K562 (cell line): Measurements from ENCODE around the gene ZNF324B. TPM values are rescaled to one million over a fixed set of nuclear protein-coding genes. Genes with fewer than 3 reads are reported as not detected.

Experiments used
- ATAC-seq: fragments of 200-7000 bp; cut with Tn5 transposase; 3 replicates; pipeline ENCODE4 v1.9.1; 2020; ENCODE audit warnings: moderate library complexity
- BruUV-seq: library from RNA; stranded (reverse); fragments of 400-500 nt; replicated peaks from 2 replicates; lab custom pipeline; 2021; lab: Mats Ljungman, UMichigan
- CTCF ChIA-PET: fragments of 300-600 bp; formaldehyde crosslinking; extraction: SDS; loops from one replicate; lab custom pipeline; 2021; ENCODE audit warnings: low intra/inter-chr PET ratio; lab: Yijun Ruan, JAX
- POLR2A ChIA-PET: fragments of 300-600, 350-650 bp; sonication (Branson Sonifier 250); formaldehyde crosslinking; extraction: SDS; loops from one replicate; lab custom pipeline; 2021; ENCODE audit warnings: antibody characterized with exemption, inconsistent platforms; lab: Yijun Ruan, JAX
- DNase-seq, 4 experiments: peaks; one replicate each; pipeline versions ENCODE4 v3.0.0 to v3.0.0-alpha.2; 2011 to 2018; ENCODE audit warnings: low spot score in 3 of 4, mixed read lengths in 3 of 4; ENCODE audit errors: extremely low read depth in 1 of 4
- FAIRE-seq: peaks from 2 replicates; lab custom pipeline; 2011; peaks lifted over from hg19 to GRCh38; lab: Jason Lieb, UNC
- H2AFZ ChIP-seq: 2 replicates; pipeline ENCODE4 v1.6.0; 2011; ENCODE audit warnings: low read depth, low read length, control low read depth, inconsistent platforms
- H3K27ac ChIP-seq: fragments of 200-600 bp; 3 replicates; pipeline ENCODE4 v1.8.0; 2011; ENCODE audit warnings: low read depth, mild to moderate bottlenecking, control low read depth, inconsistent platforms, low read length, moderate library complexity, mixed read lengths; ENCODE audit errors: extremely low read depth
- H3K27me3 ChIP-seq, 2 experiments: fragments of 300-600 bp in 1 of 2; 2 replicates in 1 of 2; 3 replicates in 1 of 2; pipeline versions ENCODE4 v1.6.0 to v1.8.0; 2011; ENCODE audit warnings: inconsistent platforms in 2 of 2, low read length in 2 of 2, mild to moderate bottlenecking in 1 of 2, mixed read lengths in 1 of 2, moderate library complexity in 1 of 2; ENCODE audit not compliant: control insufficient read depth in 2 of 2, insufficient read depth in 2 of 2
- H3K36me3 ChIP-seq: fragments of 300-600 bp; 3 replicates; pipeline ENCODE4 v1.8.0; 2011; ENCODE audit warnings: mild to moderate bottlenecking, low read length, inconsistent platforms; ENCODE audit not compliant: control insufficient read depth, insufficient read depth
- H3K4me1 ChIP-seq, 2 experiments: fragments of 200-600 bp in 1 of 2; replicated peaks in 1 of 2; 2 replicates in 1 of 2; 3 replicates in 1 of 2; pipeline versions ENCODE4 v1.5.1 to v1.8.0; 2011; ENCODE audit warnings: inconsistent platforms in 2 of 2, low read length in 2 of 2, mild to moderate bottlenecking in 1 of 2, mixed read lengths in 1 of 2, moderate library complexity in 1 of 2; ENCODE audit not compliant: control insufficient read depth in 2 of 2, insufficient read depth in 2 of 2
- H3K4me2 ChIP-seq: 2 replicates; pipeline ENCODE4 v1.6.1; 2011; ENCODE audit warnings: low read length, control low read depth, inconsistent platforms, mixed read lengths; ENCODE audit not compliant: insufficient read depth
- H3K4me3 ChIP-seq: fragments of 200-600 bp; sonication (generic), shearing (Covaris generic); 2 replicates; pipeline ENCODE4 v1.5.1; 2016; ENCODE audit warnings: control low read depth, inconsistent platforms
- H3K79me2 ChIP-seq: fragments of 200-600 bp; 3 replicates; pipeline ENCODE4 v1.8.0; 2011; ENCODE audit warnings: low read length, inconsistent platforms; ENCODE audit not compliant: control insufficient read depth, insufficient read depth
- H3K9ac ChIP-seq, 2 experiments: 2 replicates each; pipeline versions ENCODE4 v1.6.0 to v1.6.1; 2011; ENCODE audit warnings: low read depth in 2 of 2, low read length in 2 of 2, control low read depth in 1 of 2, inconsistent platforms in 1 of 2, mild to moderate bottlenecking in 1 of 2, mixed read lengths in 1 of 2; ENCODE audit not compliant: insufficient read depth in 1 of 2
- H3K9me1 ChIP-seq: one replicate; pipeline ENCODE4 v1.6.0; 2011; ENCODE audit warnings: inconsistent platforms, mild to moderate bottlenecking, low read length, moderate library complexity; ENCODE audit not compliant: control insufficient read depth, insufficient read depth
- H3K9me3 ChIP-seq: replicated peaks from 2 replicates; pipeline ENCODE4 v1.5.1; 2011; ENCODE audit warnings: low read depth, low read length, inconsistent platforms; ENCODE audit not compliant: control insufficient read depth, insufficient read depth
- H4K20me1 ChIP-seq: replicated peaks from 2 replicates; pipeline ENCODE4 v1.6.1; 2011; ENCODE audit warnings: low read length, inconsistent platforms, mixed read lengths; ENCODE audit not compliant: control insufficient read depth, insufficient read depth
- GATAD2B ChIP-seq: fragments of 450-650 bp; IDR thresholded peaks from 2 replicates; pipeline ENCODE4 v1.6.1; 2017; ENCODE audit warnings: mild to moderate bottlenecking, borderline replicate concordance
- HMG20A ChIP-seq: fragments of 450-650 bp; formaldehyde crosslinking; conservative IDR thresholded peaks from 2 replicates; pipeline ENCODE4 v1.4.0; 2020; ENCODE audit warnings: mild to moderate bottlenecking, mixed read lengths
- HNRNPL ChIP-seq: fragments of 200-400 bp; formaldehyde crosslinking; IDR thresholded peaks from 2 replicates; pipeline ENCODE4 v1.6.1; 2017; ENCODE audit warnings: low read depth, mild to moderate bottlenecking, low read length
- KDM4B ChIP-seq, 2 experiments: fragments of 450-650 bp in 1 of 2; sonication (generic) in 1 of 2; IDR thresholded peaks; 2 replicates each; pipeline ENCODE4 v1.6.1; 2016 to 2017; ENCODE audit warnings: borderline replicate concordance in 2 of 2, antibody characterized with exemption in 1 of 2, low read depth in 1 of 2, mild to moderate bottlenecking in 1 of 2
- NCOA1 ChIP-seq: fragments of 450-650 bp; IDR thresholded peaks from 2 replicates; pipeline ENCODE4 v1.6.1; 2016; ENCODE audit warnings: low read depth
- NFATC3 ChIP-seq: fragments of 450-650 bp; IDR thresholded peaks from 2 replicates; pipeline ENCODE4 v1.6.1; 2017; ENCODE audit warnings: mild to moderate bottlenecking
- NR1H2 ChIP-seq: sonication (generic); formaldehyde crosslinking; IDR thresholded peaks from 2 replicates; pipeline ENCODE4 v1.4.0; 2020; ENCODE audit warnings: mild to moderate bottlenecking, missing genetic modification reagents
- PTRF ChIP-seq: fragments of 450-650 bp; IDR thresholded peaks from 2 replicates; pipeline ENCODE4 v1.6.1; 2016; ENCODE audit warnings: mild to moderate bottlenecking, missing genetic modification characterization, missing compliant biosample characterization
- THRAP3 ChIP-seq: fragments of 450-650 bp; IDR thresholded peaks from 2 replicates; pipeline ENCODE4 v1.6.1; 2016; ENCODE audit warnings: mild to moderate bottlenecking, inconsistent platforms, borderline replicate concordance
- TRIM24 ChIP-seq, 2 experiments: fragments of 450-650 bp; IDR thresholded peaks; 2 replicates each; pipeline ENCODE4 v1.6.1; 2016
- ZBTB17 ChIP-seq: fragments of 450-650 bp; formaldehyde crosslinking; IDR thresholded peaks from 2 replicates; pipeline ENCODE4 v1.4.0; 2020; ENCODE audit warnings: mild to moderate bottlenecking
- ZNF512 ChIP-seq: IDR thresholded peaks from 2 replicates; pipeline ENCODE4 v1.6.1; 2016; ENCODE audit warnings: missing genetic modification characterization, missing compliant biosample characterization
- ZNF76 ChIP-seq: fragments of 250-450 bp; sonication (Bioruptor Pico); IDR thresholded peaks from 2 replicates; pipeline ENCODE4 v1.4.0; 2020; ENCODE audit warnings: mild to moderate bottlenecking, moderate library complexity, borderline replicate concordance
- WGBS: fragments of 100-300 bp; shearing (Covaris generic); methylation state at CpG from one replicate; pipeline ENCODE4 v1.1.6; 2016; ENCODE audit warnings: low coverage, mixed read lengths; ENCODE audit not compliant: insufficient coverage; ENCODE audit errors: missing lambda C conversion rate; 5-methylcytosine and 5-hydroxymethylcytosine counted together
- in situ Hi-C: fragments of 300-500 bp; cut with MboI; formaldehyde crosslinking; loops from 4 replicates; pipeline ENCODE4 v1.15.0; 2018; ENCODE audit warnings: inconsistent platforms, mixed read lengths
- intact Hi-C: fragments of 100-400 bp; cut with micrococcal nuclease; formaldehyde crosslinking; loops from 2 replicates; pipeline ENCODE4 v1.14.2; 2022
- polyA plus RNA-seq, 8 experiments: library from polyadenylated mRNA; depleted of rRNA in 4 of 8; stranded (reverse) in 5 of 8; unstranded in 3 of 8; fragments of >200 nt; fragmentation: Nextera tagmentation in 2 of 8; fragmentation: Illumina TruSeq in 1 of 8; extraction: Ambion mirVana in 2 of 8; extraction: Trizol in 1 of 8; gene quantifications; 2 replicates each; pipeline versions ENCODE4 v1.2.1 to v1.2.3, GENCODE V29; 2011 to 2014; ENCODE audit warnings: inconsistent platforms in 1 of 8, missing spikeins in 1 of 8
- total RNA-seq, 7 experiments: library from RNA; depleted of rRNA in 6 of 7; stranded (reverse); fragments of >200 nt in 6 of 7; fragmentation: Illumina TruSeq in 2 of 7; extraction: Trizol in 2 of 7; gene quantifications; 2 replicates each; pipeline versions ENCODE4 v1.2.1 to v1.2.3, GENCODE V29; 2011 to 2021; ENCODE audit warnings: low replicate concordance in 1 of 7
- TF ChIP-seq, protein P1 (sequence below): sonication (generic); formaldehyde crosslinking; IDR thresholded peaks from 2 replicates; pipeline ENCODE4 v1.8.1; 2023; ENCODE audit warnings: mild to moderate bottlenecking, missing genetic modification reagents, moderate library complexity
- TF ChIP-seq, protein P2 (sequence below): sonication (generic); formaldehyde crosslinking; IDR thresholded peaks from 2 replicates; pipeline ENCODE4 v1.8.1; 2023; ENCODE audit warnings: mild to moderate bottlenecking, missing genetic modification reagents
- TF ChIP-seq, protein P3 (sequence below), 2 experiments: fragments of 450-650 bp in 1 of 2; IDR thresholded peaks; 2 replicates each; pipeline ENCODE4 v1.6.1; 2011 to 2017; ENCODE audit warnings: low read depth in 2 of 2, antibody characterized with exemption in 1 of 2, borderline replicate concordance in 1 of 2, low read length in 1 of 2, mild to moderate bottlenecking in 1 of 2, mixed read lengths in 1 of 2; ENCODE audit not compliant: control insufficient read depth in 1 of 2

Gene ZNF324B
- total and polyA plus RNA-seq, 9 of the 15 experiments (the other 6 are each of a cell fraction or from before 2014, with no cell fraction given), result 0.20 to 13.5 (median 5.7) TPM

DNA sequence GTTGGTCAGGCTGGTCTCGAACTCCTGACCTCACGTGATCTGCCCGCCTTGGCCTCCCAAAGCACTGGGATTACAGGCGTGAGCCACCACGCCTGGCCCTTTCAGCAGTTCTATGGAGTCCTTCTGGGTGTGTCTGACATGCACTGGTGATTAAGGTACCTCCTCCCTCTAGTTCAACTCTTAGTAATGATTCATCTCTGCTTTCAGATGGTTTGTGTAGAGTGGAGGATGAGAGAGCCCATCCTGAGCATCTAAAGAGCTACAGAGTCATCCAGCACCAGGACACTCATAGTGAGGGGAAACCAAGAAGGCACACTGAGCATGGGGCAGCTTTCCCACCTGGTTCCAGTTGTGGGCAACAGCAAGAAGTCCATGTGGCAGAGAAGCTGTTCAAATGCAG, 34.8 kb upstream of the ZNF324B start:
- WGBS, result 96% methylated on average over 5 of the region's 5 CpGs
- Histone ChIP-seq H3K9ac (no peak overlapping the region), H3K36me3 (peaks cover 64% of the 10 kb centered on the region), H3K27me3 (no peaks in the 10 kb centered on the region), H2AFZ (no peak overlapping the region), H3K4me3 (no peak overlapping the region), H3K4me1 (no peaks in the 10 kb centered on the region), H3K4me2 (no peak overlapping the region), H4K20me1 (no peaks in the 10 kb centered on the region), H3K9me3 (0 out of 2 replicates have a peak, but pooled peaks cover 3% of the 10 kb centered on the region), H3K79me2 (peaks cover 19% of the 10 kb centered on the region), H3K9me1 (no peaks in the 10 kb centered on the region), H3K27ac (no peak overlapping the region)
- intact Hi-C loops, result no loop called here
- ATAC-seq, result no peak
- FAIRE-seq, result no peak
- no peak for DNase-seq
- BruUV-seq, result no TSS peak
- CTCF ChIA-PET, result no interaction called here
- POLR2A ChIA-PET, result interaction anchor here (0.9 to 1.2 kb wide), 2 partner anchors 8 to 47 kb away, joined by 3 to 4 read pairs; partner anchors contain the start of gene ZNF584
- in situ Hi-C loops, result no loop called here
- no peak for TF ChIP-seq ZNF512 (tag)
- no peak for TF ChIP-seq PTRF
- TF ChIP-seq HMG20A (CRISPR knock-in tag), result no peak
- TF ChIP-seq NFATC3, result no peak
- TF ChIP-seq NR1H2 (CRISPR knock-in tag), result no peak
- TF ChIP-seq, protein P1, sequence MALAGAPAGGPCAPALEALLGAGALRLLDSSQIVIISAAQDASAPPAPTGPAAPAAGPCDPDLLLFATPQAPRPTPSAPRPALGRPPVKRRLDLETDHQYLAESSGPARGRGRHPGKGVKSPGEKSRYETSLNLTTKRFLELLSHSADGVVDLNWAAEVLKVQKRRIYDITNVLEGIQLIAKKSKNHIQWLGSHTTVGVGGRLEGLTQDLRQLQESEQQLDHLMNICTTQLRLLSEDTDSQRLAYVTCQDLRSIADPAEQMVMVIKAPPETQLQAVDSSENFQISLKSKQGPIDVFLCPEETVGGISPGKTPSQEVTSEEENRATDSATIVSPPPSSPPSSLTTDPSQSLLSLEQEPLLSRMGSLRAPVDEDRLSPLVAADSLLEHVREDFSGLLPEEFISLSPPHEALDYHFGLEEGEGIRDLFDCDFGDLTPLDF (CRISPR knock-in tag), result no peak
- no peak for TF ChIP-seq THRAP3
- TF ChIP-seq TRIM24 (IDR thresholded peaks at IDR 0.05), result no peak
- TF ChIP-seq KDM4B (IDR thresholded peaks at IDR 0.05; ENCODE audit: borderline replicate concordance in 2 of 2, low read depth in 1 of 2), result no peak
- TF ChIP-seq ZBTB17 (CRISPR knock-in tag), result no peak
- TF ChIP-seq GATAD2B, result no peak
- no peak for TF ChIP-seq ZNF76 (CRISPR knock-in tag)
- TF ChIP-seq NCOA1, result no peak
- TF ChIP-seq, protein P2, sequence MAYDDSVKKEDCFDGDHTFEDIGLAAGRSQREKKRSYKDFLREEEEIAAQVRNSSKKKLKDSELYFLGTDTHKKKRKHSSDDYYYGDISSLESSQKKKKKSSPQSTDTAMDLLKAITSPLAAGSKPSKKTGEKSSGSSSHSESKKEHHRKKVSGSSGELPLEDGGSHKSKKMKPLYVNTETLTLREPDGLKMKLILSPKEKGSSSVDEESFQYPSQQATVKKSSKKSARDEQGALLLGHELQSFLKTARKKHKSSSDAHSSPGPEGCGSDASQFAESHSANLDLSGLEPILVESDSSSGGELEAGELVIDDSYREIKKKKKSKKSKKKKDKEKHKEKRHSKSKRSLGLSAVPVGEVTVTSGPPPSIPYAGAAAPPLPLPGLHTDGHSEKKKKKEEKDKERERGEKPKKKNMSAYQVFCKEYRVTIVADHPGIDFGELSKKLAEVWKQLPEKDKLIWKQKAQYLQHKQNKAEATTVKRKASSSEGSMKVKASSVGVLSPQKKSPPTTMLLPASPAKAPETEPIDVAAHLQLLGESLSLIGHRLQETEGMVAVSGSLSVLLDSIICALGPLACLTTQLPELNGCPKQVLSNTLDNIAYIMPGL (CRISPR knock-in tag), result no peak
- TF ChIP-seq HNRNPL, result no peak
- TF ChIP-seq, protein P3, sequence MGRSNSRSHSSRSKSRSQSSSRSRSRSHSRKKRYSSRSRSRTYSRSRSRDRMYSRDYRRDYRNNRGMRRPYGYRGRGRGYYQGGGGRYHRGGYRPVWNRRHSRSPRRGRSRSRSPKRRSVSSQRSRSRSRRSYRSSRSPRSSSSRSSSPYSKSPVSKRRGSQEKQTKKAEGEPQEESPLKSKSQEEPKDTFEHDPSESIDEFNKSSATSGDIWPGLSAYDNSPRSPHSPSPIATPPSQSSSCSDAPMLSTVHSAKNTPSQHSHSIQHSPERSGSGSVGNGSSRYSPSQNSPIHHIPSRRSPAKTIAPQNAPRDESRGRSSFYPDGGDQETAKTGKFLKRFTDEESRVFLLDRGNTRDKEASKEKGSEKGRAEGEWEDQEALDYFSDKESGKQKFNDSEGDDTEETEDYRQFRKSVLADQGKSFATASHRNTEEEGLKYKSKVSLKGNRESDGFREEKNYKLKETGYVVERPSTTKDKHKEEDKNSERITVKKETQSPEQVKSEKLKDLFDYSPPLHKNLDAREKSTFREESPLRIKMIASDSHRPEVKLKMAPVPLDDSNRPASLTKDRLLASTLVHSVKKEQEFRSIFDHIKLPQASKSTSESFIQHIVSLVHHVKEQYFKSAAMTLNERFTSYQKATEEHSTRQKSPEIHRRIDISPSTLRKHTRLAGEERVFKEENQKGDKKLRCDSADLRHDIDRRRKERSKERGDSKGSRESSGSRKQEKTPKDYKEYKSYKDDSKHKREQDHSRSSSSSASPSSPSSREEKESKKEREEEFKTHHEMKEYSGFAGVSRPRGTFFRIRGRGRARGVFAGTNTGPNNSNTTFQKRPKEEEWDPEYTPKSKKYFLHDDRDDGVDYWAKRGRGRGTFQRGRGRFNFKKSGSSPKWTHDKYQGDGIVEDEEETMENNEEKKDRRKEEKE (IDR thresholded peaks at IDR 0.05; ENCODE audit: borderline replicate concordance in 1 of 2, control insufficient read depth in 1 of 2, low read depth in 2 of 2, low read length in 1 of 2), result no peak
